Muscle of arm (tissue), 12 donors: ENCODE results near the gene CCDC3. TPM values are rescaled to one million over a fixed set of nuclear protein-coding genes. Genes with fewer than 3 reads are reported as not detected.
"Not testable (repeated sequence)": the region's sequence is repeated elsewhere in the genome, so short reads cannot be mapped to it uniquely, and the experiment has no call there.

ENCODE experiments used
- DNase-seq: peaks from one replicate; pipeline ENCODE4 v3.0.0-alpha.2; 2013
- polyA plus RNA-seq, 12 donors: library from polyadenylated mRNA; unstranded; fragments of 120-200 nt; gene quantifications; one replicate each; pipeline ENCODE4 v1.2.1, GENCODE V29; 2013; ENCODE audit not compliant: insufficient read length in 12 of 12

CCDC3 gene
- polyA plus RNA-seq, 12 donors = 10.2 to 77.9 (median 20.6) TPM; not detected in 1

DNA sequence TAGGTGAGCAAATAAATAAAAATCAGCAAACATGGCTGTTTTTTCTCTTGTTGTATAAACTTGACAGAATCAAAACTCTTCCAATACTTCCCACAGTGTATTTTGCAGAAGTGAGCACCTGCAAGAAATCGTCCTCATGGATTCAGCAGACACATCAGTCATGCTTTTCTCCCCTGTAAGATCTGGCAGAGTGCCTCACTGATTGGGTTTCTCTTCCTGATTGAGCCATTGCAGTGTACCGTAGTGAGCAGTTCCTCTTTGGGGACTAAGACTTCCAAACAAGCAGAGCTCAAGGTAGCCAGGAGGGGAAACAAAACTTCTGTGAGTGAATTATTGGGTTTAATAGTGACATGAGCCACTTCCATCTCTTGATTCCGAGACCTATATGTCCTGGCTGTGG, 2.2 kb upstream of the CCDC3 start:
- DNase-seq = no peak

DNA sequence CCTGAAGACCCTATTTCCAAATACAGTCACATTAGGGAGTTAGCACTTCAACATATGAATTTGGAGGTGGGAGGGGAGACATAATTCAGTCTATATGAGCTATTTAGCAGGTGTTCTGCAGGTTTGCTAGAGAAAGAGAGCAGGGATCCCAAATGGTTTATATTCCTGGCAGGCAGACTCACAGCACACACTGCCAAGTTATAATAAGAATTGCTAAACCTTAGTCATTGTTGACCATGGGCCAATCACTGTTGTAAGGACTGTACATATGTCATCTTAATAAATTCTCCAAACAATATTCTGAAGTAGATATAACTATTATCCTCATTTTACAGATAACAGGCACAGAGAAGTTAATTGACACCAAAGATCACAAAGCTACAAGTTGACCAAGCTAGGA, 1.5 kb upstream of the CCDC3 start:
- peak; percentile 57 for DNase-seq

- DNase-seq = no peak
Measured at GRCh38 chr10:13001887-13002212, 337 bp upstream of the CCDC3 start.

DNA sequence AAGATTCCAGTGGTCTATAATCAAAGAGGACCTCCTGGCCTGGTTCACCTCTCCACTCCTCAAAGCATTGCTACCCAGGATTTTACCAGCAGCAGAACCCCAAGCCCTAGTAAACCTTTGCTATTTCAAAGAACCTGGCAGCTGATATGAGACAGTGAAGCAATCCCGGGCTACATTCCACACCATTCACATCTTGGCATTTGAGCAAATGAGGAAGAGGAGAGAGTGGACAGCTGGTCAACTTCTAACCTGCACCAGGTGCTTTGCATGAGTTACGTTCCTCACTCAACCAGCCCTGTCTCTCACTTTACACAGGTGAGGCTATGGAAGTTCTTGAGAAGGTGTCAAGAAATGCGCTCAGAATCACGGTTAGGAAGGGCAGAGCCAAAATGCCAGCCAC, 1.1 kb downstream of the CCDC3 start:
- DNase-seq = no peak

DNA sequence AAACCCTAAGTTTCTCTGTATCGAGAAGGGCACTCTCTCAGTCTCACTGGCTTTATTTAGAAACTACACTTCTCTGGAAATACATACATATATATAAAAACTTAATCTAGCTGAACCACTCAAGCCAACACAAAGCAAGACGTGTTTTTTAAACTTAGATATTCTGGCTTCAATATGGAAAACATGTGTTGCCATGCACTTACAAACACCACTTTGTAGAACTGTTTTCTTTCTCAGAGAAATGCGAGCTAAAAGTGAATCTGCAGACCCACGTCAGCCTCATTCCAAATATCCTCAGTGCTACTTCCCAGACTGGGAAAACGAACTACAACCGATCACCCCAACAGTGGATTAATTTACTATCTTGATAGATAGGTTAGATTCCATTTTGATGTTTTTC, 1.7 kb downstream of the CCDC3 start:
- no peak for DNase-seq

DNA sequence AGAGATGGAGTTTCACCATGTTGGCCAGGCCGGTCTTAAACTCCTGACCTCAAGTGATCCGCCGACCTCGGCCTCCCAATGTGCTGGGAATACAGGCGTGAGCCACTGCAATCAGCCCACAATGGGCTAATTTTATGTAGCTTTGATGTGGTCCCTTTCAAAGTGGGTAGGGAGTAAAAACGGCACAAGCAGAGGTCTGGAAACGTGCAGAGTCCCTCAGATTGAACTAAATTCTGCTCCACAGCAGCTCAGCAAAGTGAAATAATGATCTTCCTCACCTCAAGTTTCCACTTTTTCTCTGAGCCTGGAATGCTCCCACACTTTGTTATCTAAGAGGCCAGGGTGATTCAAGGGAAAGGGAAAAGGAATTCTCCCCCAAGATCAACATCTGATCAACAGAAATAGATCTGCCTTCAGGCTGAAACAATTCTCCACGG, 6.1 kb downstream of the CCDC3 start:
- no peak for DNase-seq

GRCh38 chr10:12993595-12993994, 7.9 kb downstream of the CCDC3 start:
- peak; percentile 46 for DNase-seq

GRCh38 chr10:12985347-12985746, 16.2 kb downstream of the CCDC3 start:
- no peak for DNase-seq

- no peak for DNase-seq
Measured at GRCh38 chr10:12984165-12984747, 17.3 kb downstream of the CCDC3 start.

DNA sequence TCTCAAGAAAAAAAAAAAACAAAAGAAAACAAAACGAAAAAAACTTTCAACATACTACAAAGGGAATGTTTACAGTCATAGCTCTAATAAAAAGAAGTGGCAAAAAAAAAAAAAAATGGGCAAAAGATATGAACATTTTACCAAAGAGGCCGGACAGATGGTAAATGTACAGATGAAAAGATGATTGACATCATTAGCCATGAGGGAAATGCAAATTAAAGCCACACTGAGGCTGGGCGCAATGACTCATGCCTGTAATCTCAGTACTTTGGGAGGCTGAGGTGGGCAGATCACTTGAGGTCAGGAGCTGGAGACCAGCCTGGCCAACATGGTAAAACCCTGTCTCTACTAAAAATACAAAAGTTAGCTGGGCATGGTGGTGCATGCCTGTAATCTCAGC, 17.9 kb downstream of the CCDC3 start:
- not testable (repeated sequence) for DNase-seq

GRCh38 chr10:12981570-12981969, 19.9 kb downstream of the CCDC3 start:
- DNase-seq = no peak

DNA sequence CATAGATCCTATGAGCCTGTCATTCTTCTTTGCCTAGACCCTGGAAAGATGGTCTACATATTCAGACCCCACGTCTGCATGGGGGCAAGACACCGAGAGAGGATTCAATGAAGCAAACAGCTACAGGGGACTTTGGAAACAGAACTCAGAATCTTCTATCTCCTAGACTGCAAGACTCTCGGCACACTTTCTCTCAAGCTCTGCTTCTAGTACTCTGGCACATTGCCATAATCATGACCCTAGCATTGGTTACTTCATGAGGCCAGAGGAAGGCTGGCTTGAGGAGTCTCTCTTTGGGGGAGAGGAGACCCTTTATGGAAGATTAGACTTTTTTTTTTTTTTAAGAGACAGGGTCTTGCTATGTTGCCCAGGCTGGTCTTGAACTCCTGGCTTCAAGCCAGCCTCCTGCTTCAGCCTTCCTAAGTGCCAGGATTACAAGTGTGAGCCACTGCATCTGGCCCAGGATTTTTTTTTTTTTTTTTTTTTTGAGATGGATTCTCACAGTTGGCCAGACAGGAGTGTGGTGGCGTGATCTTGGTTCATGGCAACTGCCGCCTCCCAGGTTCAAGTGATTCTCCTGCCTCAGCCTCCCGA, 20.7 kb downstream of the CCDC3 start:
- DNase-seq = no peak

DNA sequence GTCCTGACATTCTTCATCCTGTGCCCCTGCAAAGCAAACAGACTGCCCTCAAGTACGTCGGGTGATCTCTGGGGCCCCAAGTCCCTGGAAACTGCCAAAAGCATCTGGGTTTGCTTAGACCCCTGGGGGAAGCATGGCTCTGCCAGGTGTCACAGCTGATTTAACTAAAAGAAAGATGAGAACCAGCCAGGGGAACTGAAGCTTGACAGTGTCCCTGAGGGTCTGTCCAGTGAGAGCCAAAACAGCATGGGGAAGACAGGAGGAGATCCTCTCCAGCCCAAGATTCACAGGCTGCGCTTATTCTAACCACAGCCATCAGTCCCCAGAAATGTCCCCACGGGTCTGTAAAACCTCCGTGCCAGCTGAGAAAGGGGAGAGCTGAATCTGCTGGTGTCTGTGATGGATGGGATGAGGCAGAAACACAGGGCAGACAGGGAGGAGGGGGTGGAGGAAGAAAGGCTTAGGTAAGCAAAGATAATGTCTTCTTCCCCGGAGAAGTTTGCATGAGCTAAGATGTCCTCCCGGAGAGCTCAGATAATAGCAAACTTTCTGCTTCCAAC, 21.3 kb downstream of the CCDC3 start:
- no peak for DNase-seq

DNA sequence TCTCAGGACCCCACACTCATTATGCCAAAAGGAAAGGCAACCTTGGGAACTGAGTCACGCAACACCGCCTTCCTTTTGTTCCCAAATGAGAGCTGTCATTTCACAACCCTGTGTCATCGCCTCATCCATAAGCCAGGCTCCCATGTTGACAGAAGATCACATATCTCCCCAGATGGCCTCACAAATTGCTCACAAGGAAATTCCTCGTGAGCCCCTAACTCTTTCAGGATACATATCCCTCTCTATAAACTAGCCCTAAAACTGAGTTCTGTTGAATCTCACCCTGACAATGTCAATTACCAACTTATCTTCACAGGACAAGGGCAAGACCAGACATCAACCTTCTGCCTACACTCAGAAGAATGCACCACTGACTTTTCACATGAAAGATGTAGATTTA, 22.6 kb downstream of the CCDC3 start:
- no peak for DNase-seq

- no peak for DNase-seq
Measured at GRCh38 chr10:12975906-12976305, 25.6 kb downstream of the CCDC3 start.

GRCh38 chr10:12975266-12975665, 26.2 kb downstream of the CCDC3 start:
- no peak for DNase-seq

GRCh38 chr10:12974491-12975199, 26.9 kb downstream of the CCDC3 start:
- no peak for DNase-seq

DNA sequence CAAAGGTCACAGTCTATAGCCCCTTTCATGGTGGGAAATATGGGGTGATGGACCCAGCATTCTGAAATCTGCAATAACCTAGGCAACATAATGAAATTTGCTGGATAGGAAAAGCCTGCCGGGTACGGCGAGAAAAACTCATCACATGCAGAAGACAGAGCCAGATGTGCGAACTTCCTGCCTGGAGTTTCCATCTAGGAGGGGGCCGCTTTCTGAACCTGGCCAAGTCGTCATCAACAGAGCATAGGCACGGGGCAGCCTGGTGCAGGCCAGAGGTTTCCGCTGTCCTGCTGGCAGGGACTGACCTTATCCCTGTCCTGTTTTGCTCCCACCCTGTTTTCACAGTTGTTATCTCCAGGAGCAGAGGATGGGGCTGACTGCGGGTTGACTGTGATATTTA, 27.4 kb downstream of the CCDC3 start:
- DNase-seq = peak; percentile 39

DNA sequence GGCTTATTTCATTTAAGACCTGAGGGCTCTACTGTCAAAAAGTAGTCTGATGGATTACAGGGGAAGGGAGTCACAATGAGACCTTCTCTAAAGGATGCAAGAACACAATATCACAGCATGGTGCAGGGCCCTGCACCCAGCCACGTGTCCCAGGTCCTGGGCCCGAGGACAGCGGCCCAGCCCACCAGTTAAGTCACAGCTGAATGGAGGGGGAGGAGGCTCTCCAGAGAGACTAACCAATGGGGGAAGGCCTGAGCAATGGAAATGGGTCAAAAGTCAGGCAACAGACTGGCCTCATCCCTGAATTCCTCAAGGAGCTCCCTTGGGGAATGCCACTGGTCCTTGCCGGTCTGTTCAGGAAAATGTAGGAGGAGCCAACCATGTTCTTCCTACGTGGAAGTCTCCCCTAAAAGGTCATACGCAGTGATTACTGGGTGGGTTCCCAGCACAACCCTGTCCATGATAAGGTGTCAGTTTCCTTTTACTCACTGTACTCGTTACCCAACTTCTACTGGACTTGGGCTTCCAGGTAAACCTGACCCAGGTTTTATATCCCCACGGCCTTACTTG, 28.3 kb downstream of the CCDC3 start:
- DNase-seq = no peak

- DNase-seq = no peak
Measured at GRCh38 chr10:12972146-12972545, 29.4 kb downstream of the CCDC3 start.

DNA sequence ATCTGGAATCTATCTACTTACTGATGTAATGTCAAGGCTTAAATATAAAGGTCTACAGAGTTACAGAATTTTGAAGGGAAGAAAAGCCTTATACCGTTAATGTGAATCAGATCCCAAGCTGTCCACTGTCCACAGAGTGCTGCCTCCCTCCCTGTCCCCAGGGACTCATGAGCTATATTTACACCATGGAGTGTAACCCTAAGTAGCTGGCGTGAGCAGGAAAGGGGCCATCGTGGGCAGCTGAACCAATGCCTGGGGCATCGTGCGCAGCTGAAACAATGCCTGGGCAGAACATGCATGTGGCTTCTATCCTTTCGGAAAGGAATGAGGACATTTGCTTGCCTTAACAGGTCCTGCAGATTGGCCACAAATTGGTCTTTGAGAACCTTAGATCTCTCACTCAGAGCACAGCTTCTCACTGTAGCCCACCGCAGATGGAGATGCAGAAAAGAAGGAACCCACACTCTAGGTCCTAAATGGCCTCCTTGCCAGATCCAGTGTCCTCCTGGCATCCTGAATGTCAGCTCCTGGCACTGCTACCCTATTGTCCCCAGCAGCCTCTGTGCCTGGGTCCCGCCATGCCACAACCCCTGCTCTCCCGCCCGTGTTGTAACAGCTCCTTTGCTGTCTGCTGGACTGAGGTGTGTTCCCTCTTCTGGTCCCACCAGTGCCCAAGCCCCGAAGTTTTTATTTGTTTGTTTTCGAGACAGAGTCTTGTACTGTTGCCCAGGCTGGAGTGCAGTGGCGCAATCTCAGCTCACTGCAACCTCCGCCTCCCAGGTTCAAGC, 30.3 kb downstream of the CCDC3 start:
- no peak for DNase-seq

GRCh38 chr10:12969951-12970350, 31.6 kb downstream of the CCDC3 start:
- DNase-seq = no peak
